Neural cell (in vitro differentiated cells): ENCODE data around the gene BTBD9. TPM values are rescaled to one million over a fixed set of nuclear protein-coding genes. Genes with fewer than 3 reads are reported as not detected.
"Not testable (repeated sequence)": the region's sequence is repeated elsewhere in the genome, so short reads cannot be mapped to it uniquely, and the experiment has no call there.

ENCODE experiments used
- H2AFZ ChIP-seq: fragments of 200-600, 300-800 bp; sonication (generic), shearing (Covaris generic); 2 replicates; pipeline ENCODE4 v1.6.0; 2014; ENCODE audit warnings: low read depth, mild to moderate bottlenecking, antibody characterized with exemption, low read length, moderate library complexity
- H3F3A ChIP-seq: fragments of 200-600 bp; shearing (Covaris generic); 2 replicates; pipeline ENCODE4 v1.6.1; 2016; ENCODE audit warnings: mild to moderate bottlenecking, moderate library complexity, mixed read lengths, antibody characterized with exemption, low read length; ENCODE audit not compliant: insufficient read depth, poor library complexity, severe bottlenecking
- H3K27ac ChIP-seq: fragments of 200-600, 300-800 bp; sonication (generic), shearing (Covaris generic); 2 replicates; pipeline ENCODE4 v1.5.1; 2014; ENCODE audit warnings: mild to moderate bottlenecking, low read length, moderate library complexity
- H3K27me3 ChIP-seq: fragments of 300-800, 200-600 bp; sonication (generic), shearing (Covaris generic); 2 replicates; pipeline ENCODE4 v1.6.0; 2014; ENCODE audit warnings: mild to moderate bottlenecking, low read depth, low read length, moderate library complexity; ENCODE audit not compliant: insufficient read depth
- H3K36me3 ChIP-seq: fragments of 300-800, 200-600 bp; sonication (generic), shearing (Covaris generic); 2 replicates; pipeline ENCODE4 v1.5.1; 2014; ENCODE audit warnings: mild to moderate bottlenecking, antibody characterized with exemption, low read length, moderate library complexity; ENCODE audit not compliant: insufficient read depth
- H3K4me2 ChIP-seq: fragments of 300-800, 200-600 bp; sonication (generic), shearing (Covaris generic); 2 replicates; pipeline ENCODE4 v1.6.0; 2014; ENCODE audit warnings: mild to moderate bottlenecking, low read length
- H3K4me3 ChIP-seq: fragments of 300-800, 200-600 bp; sonication (generic), shearing (Covaris generic); 2 replicates; pipeline ENCODE4 v1.5.1; 2014; ENCODE audit warnings: mild to moderate bottlenecking, low read length, moderate library complexity
- H3K79me2 ChIP-seq: fragments of 200-600 bp; shearing (Covaris generic); replicated peaks from 2 replicates; pipeline ENCODE4 v1.6.0; 2014; ENCODE audit warnings: mild to moderate bottlenecking, low read length, moderate library complexity; ENCODE audit not compliant: insufficient read depth
- H3K9ac ChIP-seq: fragments of 300-800, 200-600 bp; sonication (generic), shearing (Covaris generic); 2 replicates; pipeline ENCODE4 v1.6.1; 2016; ENCODE audit warnings: mild to moderate bottlenecking, low read length, mixed read lengths
- H3K9me2 ChIP-seq: fragments of 200-600 bp; shearing (Covaris generic); 2 replicates; pipeline ENCODE4 v1.6.1; 2016; ENCODE audit warnings: mild to moderate bottlenecking, low read length, mixed read lengths; ENCODE audit not compliant: insufficient read depth
- H3K9me3 ChIP-seq: fragments of 200-600, 300-800 bp; sonication (generic), shearing (Covaris generic); 2 replicates; pipeline ENCODE4 v1.6.1; 2016; ENCODE audit warnings: mild to moderate bottlenecking, mixed run types, low read length, moderate library complexity, mixed read lengths
- H4K20me1 ChIP-seq: fragments of 200-600 bp; shearing (Covaris generic); 2 replicates; pipeline ENCODE4 v1.6.1; 2016; ENCODE audit warnings: mild to moderate bottlenecking, mixed run types; ENCODE audit not compliant: insufficient read depth
- EP300 ChIP-seq: fragments of 450-650 bp; conservative IDR thresholded peaks from 2 replicates; pipeline ENCODE4 v1.6.1; 2014; ENCODE audit warnings: antibody characterized with exemption, mild to moderate bottlenecking, moderate library complexity; ENCODE audit not compliant: poor library complexity, severe bottlenecking
- EZH2 ChIP-seq: fragments of 200-600, 300-800 bp; shearing (Covaris generic), sonication (generic); IDR thresholded peaks from 2 replicates; pipeline ENCODE4 v1.6.1; 2014; ENCODE audit warnings: antibody characterized with exemption, low read length, borderline replicate concordance, mild to moderate bottlenecking; ENCODE audit not compliant: insufficient read depth, poor library complexity, severe bottlenecking
- MXI1 ChIP-seq: fragments of 450-650 bp; conservative IDR thresholded peaks from 2 replicates; pipeline ENCODE4 v1.6.1; 2014; ENCODE audit warnings: antibody characterized with exemption, mild to moderate bottlenecking; ENCODE audit not compliant: poor library complexity, severe bottlenecking
- POLR2AphosphoS5 ChIP-seq: IDR thresholded peaks from 2 replicates; pipeline ENCODE4 v1.6.1; 2012
- RAD21 ChIP-seq: fragments of 450-650 bp; conservative IDR thresholded peaks from 2 replicates; pipeline ENCODE4 v1.6.1; 2014; ENCODE audit warnings: antibody characterized with exemption, mild to moderate bottlenecking, moderate library complexity
- SMC3 ChIP-seq: fragments of 450-650 bp; conservative IDR thresholded peaks from 2 replicates; pipeline ENCODE4 v1.6.1; 2014; ENCODE audit warnings: antibody characterized with exemption, mild to moderate bottlenecking, moderate library complexity; ENCODE audit not compliant: poor library complexity
- TAF1 ChIP-seq: IDR thresholded peaks from 2 replicates; pipeline ENCODE4 v1.6.1; 2012; ENCODE audit warnings: low read depth
- polyA plus RNA-seq: library from polyadenylated mRNA; depleted of rRNA; stranded (reverse); fragments of >200 nt; gene quantifications from 2 replicates; pipeline ENCODE4 v1.2.3, GENCODE V29; 2014
- TF ChIP-seq, protein P1 (sequence below): fragments of 450-650 bp; IDR thresholded peaks from 2 replicates; pipeline ENCODE4 v1.5.1; 2014; ENCODE audit warnings: antibody characterized with exemption, mild to moderate bottlenecking, moderate library complexity; ENCODE audit not compliant: poor library complexity, severe bottlenecking
- TF ChIP-seq, protein P2 (sequence below): IDR thresholded peaks from 2 replicates; pipeline ENCODE4 v1.6.1; 2012; ENCODE audit warnings: borderline replicate concordance

Gene BTBD9
- polyA plus RNA-seq, 1 donor from 2014 or later: 6.2 TPM

DNA sequence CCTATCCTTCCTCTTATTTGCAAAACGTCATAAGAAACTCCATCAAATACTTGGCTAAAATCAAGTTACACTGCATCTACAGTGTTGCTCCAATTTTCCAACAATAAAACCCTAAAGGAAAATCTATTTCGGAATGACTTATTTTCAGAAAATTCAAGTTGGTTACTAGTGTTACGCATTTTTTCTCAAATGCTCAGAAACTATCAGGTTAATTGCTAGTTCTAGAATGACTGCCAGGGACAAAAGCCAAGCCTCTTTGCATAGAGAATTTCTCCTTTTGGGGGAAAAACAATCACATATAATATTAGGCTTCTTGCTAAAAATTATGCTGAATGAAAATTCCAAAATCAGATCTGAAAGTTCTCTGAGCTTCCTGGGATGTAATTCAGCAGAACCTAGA, 210.2 kb downstream of the BTBD9 start:
- Histone ChIP-seq H3K9me2 (no peaks in the 10 kb centered on the region), H3K4me3 (no peak overlapping the region), H3K9ac (no peak overlapping the region), H3F3A (no peaks in the 10 kb centered on the region), H3K9me3 (no peaks in the 10 kb centered on the region), H4K20me1 (no peaks in the 10 kb centered on the region), H3K27ac (no peak overlapping the region), H2AFZ (no peak overlapping the region), H3K27me3 (no peaks in the 10 kb centered on the region), H3K36me3 (no peaks in the 10 kb centered on the region), H3K4me2 (no peak overlapping the region), H3K79me2 (no peaks in the 10 kb centered on the region)
- no peak for TF ChIP-seq TAF1
- TF ChIP-seq, protein P1, sequence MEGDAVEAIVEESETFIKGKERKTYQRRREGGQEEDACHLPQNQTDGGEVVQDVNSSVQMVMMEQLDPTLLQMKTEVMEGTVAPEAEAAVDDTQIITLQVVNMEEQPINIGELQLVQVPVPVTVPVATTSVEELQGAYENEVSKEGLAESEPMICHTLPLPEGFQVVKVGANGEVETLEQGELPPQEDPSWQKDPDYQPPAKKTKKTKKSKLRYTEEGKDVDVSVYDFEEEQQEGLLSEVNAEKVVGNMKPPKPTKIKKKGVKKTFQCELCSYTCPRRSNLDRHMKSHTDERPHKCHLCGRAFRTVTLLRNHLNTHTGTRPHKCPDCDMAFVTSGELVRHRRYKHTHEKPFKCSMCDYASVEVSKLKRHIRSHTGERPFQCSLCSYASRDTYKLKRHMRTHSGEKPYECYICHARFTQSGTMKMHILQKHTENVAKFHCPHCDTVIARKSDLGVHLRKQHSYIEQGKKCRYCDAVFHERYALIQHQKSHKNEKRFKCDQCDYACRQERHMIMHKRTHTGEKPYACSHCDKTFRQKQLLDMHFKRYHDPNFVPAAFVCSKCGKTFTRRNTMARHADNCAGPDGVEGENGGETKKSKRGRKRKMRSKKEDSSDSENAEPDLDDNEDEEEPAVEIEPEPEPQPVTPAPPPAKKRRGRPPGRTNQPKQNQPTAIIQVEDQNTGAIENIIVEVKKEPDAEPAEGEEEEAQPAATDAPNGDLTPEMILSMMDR: no peak
- TF ChIP-seq EZH2: no peak
- TF ChIP-seq SMC3: no peak
- no peak for TF ChIP-seq EP300
- TF ChIP-seq RAD21: no peak
- TF ChIP-seq POLR2AphosphoS5: no peak
- no peak for TF ChIP-seq MXI1
- TF ChIP-seq, protein P2, sequence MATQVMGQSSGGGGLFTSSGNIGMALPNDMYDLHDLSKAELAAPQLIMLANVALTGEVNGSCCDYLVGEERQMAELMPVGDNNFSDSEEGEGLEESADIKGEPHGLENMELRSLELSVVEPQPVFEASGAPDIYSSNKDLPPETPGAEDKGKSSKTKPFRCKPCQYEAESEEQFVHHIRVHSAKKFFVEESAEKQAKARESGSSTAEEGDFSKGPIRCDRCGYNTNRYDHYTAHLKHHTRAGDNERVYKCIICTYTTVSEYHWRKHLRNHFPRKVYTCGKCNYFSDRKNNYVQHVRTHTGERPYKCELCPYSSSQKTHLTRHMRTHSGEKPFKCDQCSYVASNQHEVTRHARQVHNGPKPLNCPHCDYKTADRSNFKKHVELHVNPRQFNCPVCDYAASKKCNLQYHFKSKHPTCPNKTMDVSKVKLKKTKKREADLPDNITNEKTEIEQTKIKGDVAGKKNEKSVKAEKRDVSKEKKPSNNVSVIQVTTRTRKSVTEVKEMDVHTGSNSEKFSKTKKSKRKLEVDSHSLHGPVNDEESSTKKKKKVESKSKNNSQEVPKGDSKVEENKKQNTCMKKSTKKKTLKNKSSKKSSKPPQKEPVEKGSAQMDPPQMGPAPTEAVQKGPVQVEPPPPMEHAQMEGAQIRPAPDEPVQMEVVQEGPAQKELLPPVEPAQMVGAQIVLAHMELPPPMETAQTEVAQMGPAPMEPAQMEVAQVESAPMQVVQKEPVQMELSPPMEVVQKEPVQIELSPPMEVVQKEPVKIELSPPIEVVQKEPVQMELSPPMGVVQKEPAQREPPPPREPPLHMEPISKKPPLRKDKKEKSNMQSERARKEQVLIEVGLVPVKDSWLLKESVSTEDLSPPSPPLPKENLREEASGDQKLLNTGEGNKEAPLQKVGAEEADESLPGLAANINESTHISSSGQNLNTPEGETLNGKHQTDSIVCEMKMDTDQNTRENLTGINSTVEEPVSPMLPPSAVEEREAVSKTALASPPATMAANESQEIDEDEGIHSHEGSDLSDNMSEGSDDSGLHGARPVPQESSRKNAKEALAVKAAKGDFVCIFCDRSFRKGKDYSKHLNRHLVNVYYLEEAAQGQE: no peak

DNA sequence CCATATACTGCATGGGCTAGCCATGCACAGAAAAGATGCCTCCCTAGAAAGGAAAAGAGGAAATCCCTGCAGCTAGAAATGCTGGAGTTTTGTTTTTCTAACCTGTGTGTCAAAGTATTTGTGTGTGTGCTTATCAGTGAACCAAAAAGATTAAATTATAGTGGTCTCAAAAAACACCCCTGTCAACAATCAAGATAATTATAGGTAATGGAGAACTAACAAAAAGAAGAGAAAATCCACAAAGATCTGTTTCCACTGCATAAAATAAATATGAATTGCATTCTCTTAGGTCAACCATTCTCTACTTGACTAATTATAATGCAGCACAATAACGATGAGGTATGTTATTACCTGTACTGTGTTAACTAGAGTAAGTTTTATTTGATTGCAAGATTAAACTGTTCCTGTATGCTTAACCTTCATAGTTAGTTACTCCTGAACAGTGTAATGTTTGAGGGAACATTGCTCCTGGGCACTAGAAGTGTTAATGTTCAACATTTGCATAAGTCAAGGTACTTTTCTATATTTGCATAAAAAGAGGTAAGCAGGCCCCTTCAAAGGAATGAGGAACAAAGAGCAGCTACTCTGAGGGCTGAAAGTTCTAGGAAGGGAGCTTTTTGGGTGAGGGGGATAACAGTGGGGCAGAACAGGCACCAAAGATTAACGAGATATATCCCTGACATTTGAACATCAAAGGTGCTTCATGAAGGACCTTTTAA, 212.1 kb downstream of the BTBD9 start:
- Histone ChIP-seq H3K4me2 (no peak overlapping the region), H3K9me3 (no peaks in the 10 kb centered on the region), H3F3A (no peaks in the 10 kb centered on the region), H3K9me2 (no peaks in the 10 kb centered on the region), H3K79me2 (no peaks in the 10 kb centered on the region), H3K36me3 (no peaks in the 10 kb centered on the region), H3K27ac (no peak overlapping the region), H4K20me1 (no peaks in the 10 kb centered on the region), H3K4me3 (no peak overlapping the region), H2AFZ (no peak overlapping the region), H3K9ac (no peak overlapping the region), H3K27me3 (no peaks in the 10 kb centered on the region)
- TF ChIP-seq RAD21: no peak
- TF ChIP-seq, protein P2: no peak
- TF ChIP-seq SMC3: no peak
- no peak for TF ChIP-seq MXI1
- no peak for TF ChIP-seq TAF1
- TF ChIP-seq, protein P1: no peak
- no peak for TF ChIP-seq EP300
- TF ChIP-seq EZH2: no peak
- no peak for TF ChIP-seq POLR2AphosphoS5

DNA sequence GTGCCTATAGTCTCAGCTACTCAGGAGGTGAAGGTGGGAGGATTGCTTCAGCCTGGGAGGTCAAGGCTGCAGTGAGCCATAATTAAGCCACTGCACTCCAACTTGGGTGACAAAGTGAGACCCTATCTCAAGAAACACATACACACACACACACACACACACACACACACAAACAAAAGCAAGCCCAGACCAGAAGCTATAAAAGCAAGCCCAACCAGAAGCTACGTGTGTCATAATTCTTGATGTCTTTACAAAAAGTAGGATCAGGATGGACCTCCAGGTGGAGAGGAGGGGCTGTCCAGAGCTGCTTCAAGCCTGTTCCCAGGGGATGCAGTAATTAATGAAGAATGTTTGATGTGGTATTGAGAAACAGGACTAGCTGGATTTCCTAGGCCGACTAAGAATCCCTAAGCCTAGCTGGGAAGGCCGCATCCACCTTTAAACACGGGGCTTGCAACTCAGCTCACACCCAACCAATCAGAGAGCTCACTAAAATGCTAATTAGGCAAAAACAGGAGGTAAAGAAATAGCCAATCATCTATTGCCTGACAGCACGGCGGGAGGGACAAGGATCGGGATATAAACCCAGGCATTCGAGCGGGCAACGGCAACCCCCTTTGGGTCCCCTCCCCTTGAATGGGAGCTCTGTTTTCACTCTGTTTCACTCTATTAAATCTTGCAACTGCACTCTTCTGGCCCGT, 213.8 kb downstream of the BTBD9 start:
- H3K9me2 ChIP-seq, H3K79me2 ChIP-seq, H3F3A ChIP-seq, H3K36me3 ChIP-seq, H3K9ac ChIP-seq, H4K20me1 ChIP-seq, H3K9me3 ChIP-seq, H3K4me2 ChIP-seq, H3K4me3 ChIP-seq, H3K27ac ChIP-seq, H3K27me3 ChIP-seq, H2AFZ ChIP-seq: not testable (repeated sequence)
